SK-N-SH (cell line): ENCODE measurements around the gene RFX1. TPM values are rescaled to one million over a fixed set of nuclear protein-coding genes. Genes with fewer than 3 reads are reported as not detected.

Source experiments
- CTCF ChIA-PET: fragments of 300-600, 350-600 bp; formaldehyde crosslinking; extraction: SDS; loops from one replicate; lab custom pipeline; 2021; lab: Yijun Ruan, JAX
- POLR2A ChIA-PET: fragments of 350-600 bp; sonication (Branson Sonifier 250); formaldehyde crosslinking; extraction: SDS; loops from one replicate; lab custom pipeline; 2020; ENCODE audit warnings: antibody characterized with exemption, inconsistent platforms; lab: Yijun Ruan, JAX
- DNase-seq: peaks from one replicate; pipeline ENCODE4 v3.0.0; 2012
- H2AFZ ChIP-seq: fragments of 200-600 bp; sonication (generic); 2 replicates; pipeline ENCODE4 v1.8.1; 2016; ENCODE audit warnings: antibody characterized with exemption, mild to moderate bottlenecking, low read depth
- H3F3A ChIP-seq: fragments of 200-600 bp; sonication (generic); replicated peaks from 2 replicates; pipeline ENCODE3; 2016; ENCODE audit warnings: antibody characterized with exemption, mild to moderate bottlenecking; ENCODE audit not compliant: insufficient read depth
- H3K27ac ChIP-seq, 2 experiments: fragments of 200-500 bp in 1 of 2; fragments of 200-600 bp in 1 of 2; sonication (Bioruptor generic) in 1 of 2; sonication (generic), shearing (Covaris generic) in 1 of 2; 2 replicates each; pipeline versions ENCODE4 v1.5.1 to v1.6.1; 2014 to 2016; ENCODE audit warnings: low read depth in 2 of 2, inconsistent platforms in 1 of 2, low read length in 1 of 2, mild to moderate bottlenecking in 1 of 2, mixed read lengths in 1 of 2
- H3K27me3 ChIP-seq: fragments of 200-600 bp; sonication (generic), shearing (Covaris generic); 2 replicates; pipeline ENCODE4 v1.6.1; 2016; ENCODE audit warnings: mixed run types; ENCODE audit not compliant: insufficient read depth
- H3K36me3 ChIP-seq, 2 experiments: fragments of 200-500 bp in 1 of 2; fragments of 200-600 bp in 1 of 2; sonication (Bioruptor generic) in 1 of 2; sonication (generic) in 1 of 2; replicated peaks in 1 of 2; 2 replicates each; pipeline versions ENCODE3 to v1.5.1; 2014 to 2016; ENCODE audit warnings: low read length in 1 of 2, mild to moderate bottlenecking in 1 of 2; ENCODE audit not compliant: insufficient read depth in 2 of 2, control insufficient read depth in 1 of 2
- H3K4me1 ChIP-seq, 2 experiments: fragments of 200-500 bp in 1 of 2; fragments of 200-600 bp in 1 of 2; sonication (Bioruptor generic) in 1 of 2; sonication (generic), shearing (Covaris generic) in 1 of 2; 2 replicates each; pipeline versions ENCODE4 v1.5.1 to v1.6.1; 2014 to 2016; ENCODE audit warnings: low read depth in 1 of 2, low read length in 1 of 2, mixed run types in 1 of 2; ENCODE audit not compliant: insufficient read depth in 2 of 2, control insufficient read depth in 1 of 2
- H3K4me2 ChIP-seq: fragments of 200-600 bp; sonication (generic), shearing (Covaris generic); 2 replicates; pipeline ENCODE4 v1.6.1; 2017; ENCODE audit warnings: mixed run types
- H3K4me3 ChIP-seq, 2 experiments: fragments of 200-500 bp in 1 of 2; fragments of 200-600 bp in 1 of 2; sonication (Bioruptor generic) in 1 of 2; sonication (generic), shearing (Covaris generic) in 1 of 2; 2 replicates each; pipeline versions ENCODE4 v1.5.1 to v1.8.1; 2014 to 2016; ENCODE audit warnings: low read depth in 2 of 2, inconsistent platforms in 1 of 2, low read length in 1 of 2, mild to moderate bottlenecking in 1 of 2, mixed read lengths in 1 of 2, moderate library complexity in 1 of 2
- H3K79me2 ChIP-seq: fragments of 200-600 bp; sonication (generic); 2 replicates; pipeline ENCODE4 v1.8.1; 2017; ENCODE audit warnings: mild to moderate bottlenecking; ENCODE audit not compliant: insufficient read depth
- H3K9ac ChIP-seq: fragments of 200-600 bp; sonication (generic); 2 replicates; pipeline ENCODE4 v1.6.1; 2017; ENCODE audit warnings: mixed run types
- H3K9me2 ChIP-seq: fragments of 200-600 bp; sonication (generic); 2 replicates; pipeline ENCODE4 v1.6.1; 2017; ENCODE audit warnings: mixed run types
- H3K9me3 ChIP-seq: fragments of 200-600 bp; sonication (generic); 2 replicates; pipeline ENCODE4 v1.6.1; 2017; ENCODE audit warnings: mixed run types, mild to moderate bottlenecking, moderate library complexity
- H4K20me1 ChIP-seq: fragments of 200-600 bp; sonication (generic); 2 replicates; pipeline ENCODE4 v1.6.1; 2017; ENCODE audit warnings: mild to moderate bottlenecking, mixed run types; ENCODE audit not compliant: insufficient read depth
- CHD2 ChIP-seq: fragments of 150-350 bp; IDR thresholded peaks from 2 replicates; pipeline ENCODE4 v1.6.1; 2018; ENCODE audit warnings: low read length; ENCODE audit not compliant: partially characterized antibody
- ELF1 ChIP-seq: IDR thresholded peaks from 2 replicates; pipeline ENCODE4 v1.4.0; 2012
- FOSL2 ChIP-seq: IDR thresholded peaks from 2 replicates; pipeline ENCODE4 v1.4.0; 2012; ENCODE audit warnings: low read depth, mild to moderate bottlenecking, moderate library complexity, borderline replicate concordance
- FOXJ3 ChIP-seq: sonication (generic); formaldehyde crosslinking; IDR thresholded peaks from 2 replicates; pipeline ENCODE4 v1.5.1; 2020; ENCODE audit warnings: mild to moderate bottlenecking, missing genetic modification reagents
- FOXM1 ChIP-seq: IDR thresholded peaks from 2 replicates; pipeline ENCODE4 v1.4.0; 2012; ENCODE audit warnings: low read depth, mild to moderate bottlenecking
- GABPA ChIP-seq: IDR thresholded peaks from 2 replicates; pipeline ENCODE4 v1.4.0; 2012; ENCODE audit warnings: low read depth, mild to moderate bottlenecking
- JUND ChIP-seq: IDR thresholded peaks from 2 replicates; pipeline ENCODE4 v1.4.0; 2012
- MXI1 ChIP-seq: IDR thresholded peaks from 2 replicates; pipeline ENCODE4 v1.6.1; 2012; ENCODE audit warnings: mild to moderate bottlenecking, low read depth, low read length, improper control_type of control experiment
- POLR2AphosphoS5 ChIP-seq: IDR thresholded peaks from 2 replicates; pipeline ENCODE4 v1.6.1; 2012; ENCODE audit warnings: low read depth, low read length
- RAD21 ChIP-seq: IDR thresholded peaks from 2 replicates; pipeline ENCODE4 v1.6.1; 2012; ENCODE audit warnings: mild to moderate bottlenecking, low read length
- RCOR1 ChIP-seq: fragments of 150-350 bp; IDR thresholded peaks from 2 replicates; pipeline ENCODE4 v1.6.1; 2017; ENCODE audit warnings: antibody characterized with exemption, low read length
- RXRA ChIP-seq: IDR thresholded peaks from 2 replicates; pipeline ENCODE4 v1.4.0; 2012; ENCODE audit warnings: low read depth, mild to moderate bottlenecking, borderline replicate concordance
- SMC3 ChIP-seq: IDR thresholded peaks from 2 replicates; pipeline ENCODE4 v1.6.1; 2012; ENCODE audit warnings: low read depth, low read length, improper control_type of control experiment
- TAF1 ChIP-seq: IDR thresholded peaks from 2 replicates; pipeline ENCODE4 v1.6.1; 2012; ENCODE audit warnings: low read depth, mild to moderate bottlenecking, low read length, moderate library complexity, borderline replicate concordance
- WGBS: methylation state at CpG from one replicate; pipeline ENCODE4 v1.1.6; 2017; ENCODE audit warnings: low lambda C conversion rate; 5-methylcytosine and 5-hydroxymethylcytosine counted together
- polyA plus RNA-seq, 3 experiments: library from polyadenylated mRNA; depleted of rRNA; stranded (reverse); fragments of >200 nt; gene quantifications; 2 replicates each; pipeline ENCODE4 v1.2.3, GENCODE V29; 2012
- TF ChIP-seq, protein P1 (sequence below): fragments of 150-350 bp; IDR thresholded peaks from 2 replicates; pipeline ENCODE4 v1.6.1; 2017; ENCODE audit warnings: antibody characterized with exemption, low read length, low read depth, borderline replicate concordance
- TF ChIP-seq, protein P2 (sequence below): IDR thresholded peaks from 2 replicates; pipeline ENCODE4 v1.4.0; 2012; ENCODE audit warnings: low read depth
- TF ChIP-seq, protein P3 (sequence below): fragments of 200-600 bp; sonication (generic); IDR thresholded peaks from 2 replicates; pipeline ENCODE4 v1.6.1; 2017; ENCODE audit warnings: antibody characterized with exemption, mild to moderate bottlenecking, moderate library complexity
- TF ChIP-seq, protein P4 (sequence below): fragments of 150-350 bp; IDR thresholded peaks from 2 replicates; pipeline ENCODE4 v1.6.1; 2016; ENCODE audit warnings: mild to moderate bottlenecking, low read depth, low read length
- TF ChIP-seq, protein P5 (sequence below): IDR thresholded peaks from 2 replicates; pipeline ENCODE4 v1.4.0; 2012; ENCODE audit warnings: low read depth, borderline replicate concordance
- TF ChIP-seq, protein P6 (sequence below): IDR thresholded peaks from 2 replicates; pipeline ENCODE4; 2012

The RFX1 gene
- polyA plus RNA-seq, 1 of the 3 experiments (the other 2 are of a cell fraction): 1.5 TPM

DNA sequence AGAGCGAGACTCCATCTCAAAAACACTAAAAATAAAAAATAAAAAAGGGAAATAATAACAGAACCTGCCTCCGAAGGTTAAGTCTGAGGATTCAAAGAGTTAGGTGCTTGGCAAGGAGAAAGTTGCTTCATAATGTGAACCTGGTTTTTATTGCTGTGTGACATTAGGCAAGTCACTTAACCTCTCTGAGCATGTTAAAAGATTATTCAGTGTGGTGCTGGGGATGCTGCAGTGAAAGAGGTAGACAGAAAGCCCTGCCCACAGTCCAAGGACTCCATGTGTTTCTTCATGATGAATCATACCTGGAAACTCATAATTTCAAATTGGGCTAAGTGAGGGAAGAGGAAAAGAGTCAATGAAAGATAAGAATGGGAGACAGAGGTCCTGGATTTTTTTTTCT, 27.8 kb upstream of the RFX1 start:
- CTCF ChIA-PET: interaction anchor here (3.4 kb wide), 1 partner anchor 8 kb away, joined by 36 read pairs; no protein-coding TSS in a partner anchor

DNA sequence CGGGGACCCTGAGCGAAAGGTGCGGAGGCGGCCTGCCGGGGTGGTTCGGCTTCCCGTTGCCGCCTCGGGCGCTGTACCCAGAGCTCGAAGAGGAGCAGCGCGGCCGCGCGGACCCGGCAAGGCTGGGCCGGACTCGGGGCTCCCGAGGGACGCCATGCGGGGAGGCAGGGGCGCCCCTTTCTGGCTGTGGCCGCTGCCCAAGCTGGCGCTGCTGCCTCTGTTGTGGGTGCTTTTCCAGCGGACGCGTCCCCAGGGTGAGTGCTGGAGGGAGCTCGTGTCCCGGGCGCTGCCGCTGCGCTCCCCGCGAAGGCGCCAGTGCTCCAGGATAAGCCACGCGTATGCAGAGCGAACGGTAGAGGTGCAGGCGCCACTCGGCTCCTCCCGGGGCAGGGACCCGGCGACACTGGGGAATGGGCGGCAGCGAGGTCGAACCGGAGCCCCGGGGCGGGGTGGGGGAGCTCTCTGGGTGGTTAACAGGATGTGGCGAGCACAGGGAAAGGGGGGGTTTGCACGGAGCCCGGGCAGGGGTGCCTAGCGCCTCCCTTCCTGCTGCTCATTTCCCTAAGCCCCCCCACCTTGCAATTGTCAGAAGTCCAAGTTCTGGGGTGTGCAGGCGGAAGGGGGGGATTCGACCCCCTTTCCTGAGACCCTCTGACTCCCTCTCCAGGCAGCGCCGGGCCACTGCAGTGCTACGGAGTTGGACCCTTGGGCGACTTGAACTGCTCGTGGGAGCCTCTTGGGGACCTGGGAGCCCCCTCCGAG, 25.8 kb upstream of the RFX1 start, which contains the start of gene IL27RA:
TSS of gene IL27RA (plus strand) at position 44 of the 762 bp plus-strand sequence. CDS start at position 155, 111 bp downstream.
- no peaks in the 10 kb centered on the region for H3K9me3 ChIP-seq
- peaks cover 13% of the 10 kb centered on the region for H3F3A ChIP-seq
- H3K27ac ChIP-seq: peak within 1 kb of the TSS in 1 of 2 experiments; percentile 40; a peak in 3 of 4 replicates
- WGBS: 0% methylated on average over 7 of the region's 63 CpGs
- TF ChIP-seq MXI1 (peak; percentile 48; the same call in 1 of the 2 replicates), RAD21 (peak; percentile 61), CHD2 (no peak), TAF1 (peak; percentile 32; the same call in 1 of the 2 replicates), SMC3 (peak; percentile 53; the same call in 1 of the 2 replicates), FOXJ3 (CRISPR knock-in tag) (no peak), POLR2AphosphoS5 (no peak)
- TF ChIP-seq, protein P1, sequence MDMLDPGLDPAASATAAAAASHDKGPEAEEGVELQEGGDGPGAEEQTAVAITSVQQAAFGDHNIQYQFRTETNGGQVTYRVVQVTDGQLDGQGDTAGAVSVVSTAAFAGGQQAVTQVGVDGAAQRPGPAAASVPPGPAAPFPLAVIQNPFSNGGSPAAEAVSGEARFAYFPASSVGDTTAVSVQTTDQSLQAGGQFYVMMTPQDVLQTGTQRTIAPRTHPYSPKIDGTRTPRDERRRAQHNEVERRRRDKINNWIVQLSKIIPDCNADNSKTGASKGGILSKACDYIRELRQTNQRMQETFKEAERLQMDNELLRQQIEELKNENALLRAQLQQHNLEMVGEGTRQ: no peak
- TF ChIP-seq, protein P2, sequence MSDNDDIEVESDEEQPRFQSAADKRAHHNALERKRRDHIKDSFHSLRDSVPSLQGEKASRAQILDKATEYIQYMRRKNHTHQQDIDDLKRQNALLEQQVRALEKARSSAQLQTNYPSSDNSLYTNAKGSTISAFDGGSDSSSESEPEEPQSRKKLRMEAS: peak; percentile 73; the same call in 1 of the 2 replicates
- TF ChIP-seq, protein P3, sequence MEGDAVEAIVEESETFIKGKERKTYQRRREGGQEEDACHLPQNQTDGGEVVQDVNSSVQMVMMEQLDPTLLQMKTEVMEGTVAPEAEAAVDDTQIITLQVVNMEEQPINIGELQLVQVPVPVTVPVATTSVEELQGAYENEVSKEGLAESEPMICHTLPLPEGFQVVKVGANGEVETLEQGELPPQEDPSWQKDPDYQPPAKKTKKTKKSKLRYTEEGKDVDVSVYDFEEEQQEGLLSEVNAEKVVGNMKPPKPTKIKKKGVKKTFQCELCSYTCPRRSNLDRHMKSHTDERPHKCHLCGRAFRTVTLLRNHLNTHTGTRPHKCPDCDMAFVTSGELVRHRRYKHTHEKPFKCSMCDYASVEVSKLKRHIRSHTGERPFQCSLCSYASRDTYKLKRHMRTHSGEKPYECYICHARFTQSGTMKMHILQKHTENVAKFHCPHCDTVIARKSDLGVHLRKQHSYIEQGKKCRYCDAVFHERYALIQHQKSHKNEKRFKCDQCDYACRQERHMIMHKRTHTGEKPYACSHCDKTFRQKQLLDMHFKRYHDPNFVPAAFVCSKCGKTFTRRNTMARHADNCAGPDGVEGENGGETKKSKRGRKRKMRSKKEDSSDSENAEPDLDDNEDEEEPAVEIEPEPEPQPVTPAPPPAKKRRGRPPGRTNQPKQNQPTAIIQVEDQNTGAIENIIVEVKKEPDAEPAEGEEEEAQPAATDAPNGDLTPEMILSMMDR: peak; percentile 70
- DNase-seq: peak; percentile 87
- H3K9me2 ChIP-seq: no peaks in the 10 kb centered on the region
- H3K9ac ChIP-seq: peak within 1 kb of the TSS; percentile 77
- H3K4me2 ChIP-seq: peak within 1 kb of the TSS; percentile 98
- H3K4me1 ChIP-seq: peaks cover 0 to 3% of the 10 kb centered on the region in 2 experiments; a peak in 1 of 4 replicates
- H2AFZ ChIP-seq: peak within 1 kb of the TSS; percentile 93
- POLR2A ChIA-PET: interaction anchor here (0.8 to 1.6 kb wide), 7 partner anchors 12 to 102 kb away, joined by 3 to 4 read pairs (median 3); partner anchors contain the start of genes PODNL1 and RFX1
- H3K27me3 ChIP-seq: no peaks in the 10 kb centered on the region
- no peaks in the 10 kb centered on the region for H3K79me2 ChIP-seq
- no peaks in the 10 kb centered on the region for H4K20me1 ChIP-seq
- CTCF ChIA-PET: interaction anchor here (0.6 to 4.0 kb wide), 39 partner anchors 10 to 160 kb away, joined by 3 to 36 read pairs (median 4); partner anchors contain the start of genes DCAF15, MISP3, NANOS3 and PALM3
- H3K36me3 ChIP-seq: no peaks in the 10 kb centered on the region
- peak within 1 kb of the TSS; percentile 60 to 80 for H3K4me3 ChIP-seq

More for the DNA sequence above, 27.8 kb upstream of the RFX1 start:
- H3K9ac ChIP-seq: no peak overlapping the region
- H3K9me3 ChIP-seq: no peaks in the 10 kb centered on the region
- no peak for TF ChIP-seq FOXJ3 (CRISPR knock-in tag)
- TF ChIP-seq GABPA: no peak
- TF ChIP-seq, protein P4, sequence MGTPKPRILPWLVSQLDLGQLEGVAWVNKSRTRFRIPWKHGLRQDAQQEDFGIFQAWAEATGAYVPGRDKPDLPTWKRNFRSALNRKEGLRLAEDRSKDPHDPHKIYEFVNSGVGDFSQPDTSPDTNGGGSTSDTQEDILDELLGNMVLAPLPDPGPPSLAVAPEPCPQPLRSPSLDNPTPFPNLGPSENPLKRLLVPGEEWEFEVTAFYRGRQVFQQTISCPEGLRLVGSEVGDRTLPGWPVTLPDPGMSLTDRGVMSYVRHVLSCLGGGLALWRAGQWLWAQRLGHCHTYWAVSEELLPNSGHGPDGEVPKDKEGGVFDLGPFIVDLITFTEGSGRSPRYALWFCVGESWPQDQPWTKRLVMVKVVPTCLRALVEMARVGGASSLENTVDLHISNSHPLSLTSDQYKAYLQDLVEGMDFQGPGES: no peak
- no peak for TF ChIP-seq ELF1
- TF ChIP-seq FOSL2: no peak
- TF ChIP-seq, protein P5, sequence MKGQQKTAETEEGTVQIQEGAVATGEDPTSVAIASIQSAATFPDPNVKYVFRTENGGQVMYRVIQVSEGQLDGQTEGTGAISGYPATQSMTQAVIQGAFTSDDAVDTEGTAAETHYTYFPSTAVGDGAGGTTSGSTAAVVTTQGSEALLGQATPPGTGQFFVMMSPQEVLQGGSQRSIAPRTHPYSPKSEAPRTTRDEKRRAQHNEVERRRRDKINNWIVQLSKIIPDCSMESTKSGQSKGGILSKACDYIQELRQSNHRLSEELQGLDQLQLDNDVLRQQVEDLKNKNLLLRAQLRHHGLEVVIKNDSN: no peak
- TF ChIP-seq SMC3: no peak
- TF ChIP-seq FOXM1: no peak
- no peak for TF ChIP-seq JUND
- no peak for TF ChIP-seq RCOR1
- TF ChIP-seq RXRA: no peak
- TF ChIP-seq, protein P6, sequence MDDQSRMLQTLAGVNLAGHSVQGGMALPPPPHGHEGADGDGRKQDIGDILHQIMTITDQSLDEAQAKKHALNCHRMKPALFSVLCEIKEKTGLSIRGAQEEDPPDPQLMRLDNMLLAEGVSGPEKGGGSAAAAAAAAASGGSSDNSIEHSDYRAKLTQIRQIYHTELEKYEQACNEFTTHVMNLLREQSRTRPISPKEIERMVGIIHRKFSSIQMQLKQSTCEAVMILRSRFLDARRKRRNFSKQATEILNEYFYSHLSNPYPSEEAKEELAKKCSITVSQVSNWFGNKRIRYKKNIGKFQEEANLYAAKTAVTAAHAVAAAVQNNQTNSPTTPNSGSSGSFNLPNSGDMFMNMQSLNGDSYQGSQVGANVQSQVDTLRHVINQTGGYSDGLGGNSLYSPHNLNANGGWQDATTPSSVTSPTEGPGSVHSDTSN: no peak
- H2AFZ ChIP-seq: no peak overlapping the region
- peaks cover 13% of the 10 kb centered on the region for H3F3A ChIP-seq
- no peak overlapping the region for H3K27ac ChIP-seq
- 100% methylated on average over 2 of the region's 2 CpGs for WGBS
- no peaks in the 10 kb centered on the region for H3K79me2 ChIP-seq
- H3K9me2 ChIP-seq: no peaks in the 10 kb centered on the region
- H3K4me3 ChIP-seq: no peak overlapping the region
- no peak overlapping the region for H3K4me2 ChIP-seq
- no peaks in the 10 kb centered on the region for H3K36me3 ChIP-seq
- H3K27me3 ChIP-seq: no peaks in the 10 kb centered on the region
- POLR2A ChIA-PET: no interaction called here
- DNase-seq: no peak
- peaks cover 0 to 3% of the 10 kb centered on the region in 2 experiments; a peak in 1 of 4 replicates for H3K4me1 ChIP-seq
- no peaks in the 10 kb centered on the region for H4K20me1 ChIP-seq
